Cardiac septum (tissue), 1 donor: Measurements from ENCODE around the gene ABCD1. TPM values are rescaled to one million over a fixed set of nuclear protein-coding genes. Genes with fewer than 3 reads are reported as not detected.
"Not testable (repeated sequence)": the region's sequence is repeated elsewhere in the genome, so short reads cannot be mapped to it uniquely, and the experiment has no call there.

Source experiments
- DNase-seq: peaks from one replicate; pipeline ENCODE4 v3.0.0-alpha.2; 2020; ENCODE audit warnings: low spot score
- intact Hi-C: fragments of 100-400 bp; cut with DNase I; formaldehyde crosslinking; loops from one replicate; pipeline ENCODE4 v1.14.0; 2022
- total RNA-seq: library from RNA; stranded (reverse); fragmentation: NEBNext Ultra II Directional; extraction: Animal tissue kit (Norgen Biotek cat#: 25700); gene quantifications from one replicate; pipeline ENCODE4 v1.2.1, GENCODE V29; 2021
- donor health status: DM: no; HTN: no; CAD: no.

The ABCD1 gene
- total RNA-seq, 1 donor from 2014 or later, result 15.1 TPM

GRCh38 chrX:153728951-153729631 is 4.4 kb downstream of the ABCD1 start:
- DNase-seq, result no peak
- intact Hi-C loops, result no loop called here

GRCh38 chrX:153730115-153730514 is 5.5 kb downstream of the ABCD1 start:
- DNase-seq, intact Hi-C loops: not testable (repeated sequence)

- DNase-seq, result no peak
- intact Hi-C loops, result no loop called here
These were observed 6.6 kb downstream of the ABCD1 start for GRCh38 chrX:153731117-153731844.

- no peak for DNase-seq
- intact Hi-C loops, result no loop called here
These were observed 7.2 kb downstream of the ABCD1 start for GRCh38 chrX:153731845-153732215.

- intact Hi-C loops, result no loop called here
- peak; percentile 19 for DNase-seq
These were observed 7.7 kb downstream of the ABCD1 start for GRCh38 chrX:153732401-153732800.

GRCh38 chrX:153733651-153734240 is 9.1 kb downstream of the ABCD1 start:
- intact Hi-C loops, result no loop called here
- DNase-seq, result peak; percentile 68

- DNase-seq, result no peak
These were observed 10.2 kb downstream of the ABCD1 start for GRCh38 chrX:153734871-153735270.

GRCh38 chrX:153735274-153735673 is 10.6 kb downstream of the ABCD1 start:
- intact Hi-C loops, result no loop called here

More at GRCh38 chrX:153734871-153735270, 10.2 kb downstream of the ABCD1 start:
- intact Hi-C loops, result no loop called here

GRCh38 chrX:153736071-153736820 is 11.6 kb downstream of the ABCD1 start:
- intact Hi-C loops, result no loop called here
- no peak for DNase-seq

More at GRCh38 chrX:153735274-153735673, 10.6 kb downstream of the ABCD1 start:
- DNase-seq, result no peak

- intact Hi-C loops, result no loop called here
- no peak for DNase-seq
These were observed 12.3 kb downstream of the ABCD1 start for GRCh38 chrX:153736871-153737441.

- intact Hi-C loops, result no loop called here
These were observed 13.5 kb downstream of the ABCD1 start for GRCh38 chrX:153738056-153738605.

GRCh38 chrX:153739754-153740486 is 15.3 kb downstream of the ABCD1 start:
- intact Hi-C loops, result no loop called here
- DNase-seq, result no peak

More at GRCh38 chrX:153738056-153738605, 13.5 kb downstream of the ABCD1 start:
- DNase-seq, result no peak

GRCh38 chrX:153740631-153741222 is 16.1 kb downstream of the ABCD1 start:
- no peak for DNase-seq
- intact Hi-C loops, result no loop called here

- no peak for DNase-seq
- intact Hi-C loops, result no loop called here
These were observed 16.8 kb downstream of the ABCD1 start for GRCh38 chrX:153741446-153741845.

- DNase-seq, intact Hi-C loops: not testable (repeated sequence)
These were observed 17.5 kb downstream of the ABCD1 start for GRCh38 chrX:153742111-153742510.

GRCh38 chrX:153742796-153743467 is 18.3 kb downstream of the ABCD1 start:
- intact Hi-C loops, result not testable (repeated sequence)
- peak; percentile 70 for DNase-seq

- DNase-seq, intact Hi-C loops: not testable (repeated sequence)
These were observed 19.0 kb downstream of the ABCD1 start for GRCh38 chrX:153743468-153744209.
